Measurements from ENCODE around the gene NUP153. TPM values are rescaled to one million over a fixed set of nuclear protein-coding genes. Genes with fewer than 3 reads are reported as not detected.
"Not testable (repeated sequence)": the region's sequence is repeated elsewhere in the genome, so short reads cannot be mapped to it uniquely, and the experiment has no call there.

The NUP153 gene
- 33.3 and 39.6 TPM in 2 replicates for total RNA-seq (2014; rRNA removed)
- 11.4 TPM for polyA plus RNA-seq (2012)

DNA sequence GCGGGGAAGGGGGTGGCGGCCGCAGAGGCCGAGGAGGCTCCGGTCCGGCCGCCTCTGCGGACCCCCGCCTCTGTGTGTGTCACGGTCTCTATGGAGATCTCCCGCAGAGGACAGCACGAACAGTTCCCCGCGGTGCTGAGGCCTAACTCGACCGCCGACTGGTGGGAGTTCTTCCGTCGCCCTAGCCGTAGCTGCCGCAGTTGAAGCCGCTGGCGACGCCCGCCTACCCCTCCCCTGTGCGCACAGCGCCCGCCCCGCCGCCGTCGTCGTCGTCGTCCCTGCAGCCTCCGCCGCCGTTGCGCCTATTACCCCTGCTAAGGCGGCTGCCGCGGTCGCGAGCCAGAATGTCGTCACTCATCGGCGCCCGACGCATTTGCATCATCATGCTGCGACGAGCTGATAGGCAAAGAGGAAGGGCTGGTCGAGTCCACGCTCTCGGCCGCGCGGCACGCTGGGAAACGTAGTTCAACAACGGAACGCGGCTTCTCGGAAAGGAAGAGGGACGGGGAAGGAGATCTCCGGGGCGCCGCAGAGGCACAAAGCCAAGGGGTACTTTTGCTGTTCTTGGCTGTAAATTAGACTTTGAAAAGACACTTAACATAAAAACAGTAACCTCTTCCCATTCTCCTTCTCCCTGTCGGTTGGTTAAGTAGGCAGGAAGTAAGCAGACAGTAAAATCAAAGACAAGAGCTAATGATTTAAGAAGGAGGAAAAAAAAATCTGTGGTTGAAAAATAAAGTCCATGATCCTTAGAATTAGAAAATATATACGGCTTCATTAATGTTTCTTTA, at the start of gene NUP153:
TSS of gene NUP153 (minus strand) at position 346 of the 791 bp plus-strand sequence. CDS start 538 bp downstream, outside the sequence.
- peak; percentile 98 for DNase-seq (ENCODE audit: low read depth)

DNA sequence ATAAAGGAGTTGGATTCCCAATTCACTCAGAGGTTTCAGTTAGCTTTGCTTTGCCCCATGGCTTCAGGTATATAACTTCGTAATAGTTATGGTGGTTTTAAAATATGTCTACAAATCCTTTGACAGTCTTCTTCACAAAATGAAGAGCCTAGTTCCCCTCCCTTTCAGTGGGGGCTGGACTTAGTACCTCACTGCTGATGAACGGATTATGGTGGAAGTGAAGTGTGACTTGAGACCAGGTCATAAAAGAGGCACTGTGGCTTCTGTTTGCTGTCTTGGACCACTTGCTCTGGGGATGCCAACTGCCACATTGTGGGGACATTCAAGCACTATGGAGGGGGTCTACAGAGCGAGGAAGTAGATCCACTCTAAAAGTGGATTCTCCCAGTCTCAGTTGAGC, 47.5 kb upstream of the NUP153 start:
- DNase-seq (ENCODE audit: low read depth), result no peak

DNA sequence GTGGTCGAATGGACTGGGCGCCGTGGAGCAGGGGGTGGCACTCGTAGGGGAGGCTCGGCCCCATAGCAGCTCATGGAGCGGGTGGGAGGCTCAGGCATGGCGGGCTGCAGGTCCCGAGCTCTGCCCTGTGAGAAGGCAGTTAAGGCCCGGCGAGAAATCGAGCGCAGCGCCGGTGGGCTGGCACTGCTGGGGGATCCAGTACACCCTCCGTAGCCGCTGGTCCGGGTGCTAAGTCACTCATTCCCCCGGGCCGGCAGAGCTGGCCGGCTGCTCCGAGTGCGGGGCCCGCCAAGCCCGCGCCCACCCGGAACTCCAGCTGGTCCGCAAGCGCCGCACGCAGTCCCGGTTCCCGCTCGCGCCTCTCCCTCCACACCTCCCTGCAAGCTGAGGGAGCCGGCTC, 38.6 kb upstream of the NUP153 start:
- not testable (repeated sequence) for DNase-seq (ENCODE audit: low read depth)

DNA sequence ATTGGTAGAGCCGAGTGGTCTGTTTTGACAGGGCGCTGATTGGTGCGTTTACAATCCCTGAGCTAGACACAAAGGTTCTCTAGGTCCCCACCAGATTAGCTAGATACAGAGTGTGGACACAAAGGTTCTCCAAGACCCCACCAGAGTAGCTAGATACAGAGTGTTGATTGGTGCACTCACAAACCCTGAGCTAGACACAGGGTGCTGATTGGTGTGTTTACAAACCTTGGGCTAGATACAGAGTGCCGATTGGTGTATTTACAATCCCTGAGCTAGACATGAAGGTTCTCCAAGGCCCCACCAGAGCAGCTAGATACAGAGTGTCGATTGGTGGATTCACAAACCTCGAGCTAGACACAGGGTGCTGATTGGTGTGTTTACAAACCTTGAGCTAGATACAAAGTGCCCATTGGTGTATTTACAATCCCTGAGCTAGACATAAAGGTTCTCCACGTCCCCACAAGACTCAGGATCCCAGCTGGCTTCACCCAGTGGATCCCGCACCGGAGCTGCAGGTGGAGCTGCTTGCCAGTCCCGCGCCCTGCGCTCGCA, 38.1 kb upstream of the NUP153 start:
- not testable (repeated sequence) for DNase-seq (ENCODE audit: low read depth)

DNA sequence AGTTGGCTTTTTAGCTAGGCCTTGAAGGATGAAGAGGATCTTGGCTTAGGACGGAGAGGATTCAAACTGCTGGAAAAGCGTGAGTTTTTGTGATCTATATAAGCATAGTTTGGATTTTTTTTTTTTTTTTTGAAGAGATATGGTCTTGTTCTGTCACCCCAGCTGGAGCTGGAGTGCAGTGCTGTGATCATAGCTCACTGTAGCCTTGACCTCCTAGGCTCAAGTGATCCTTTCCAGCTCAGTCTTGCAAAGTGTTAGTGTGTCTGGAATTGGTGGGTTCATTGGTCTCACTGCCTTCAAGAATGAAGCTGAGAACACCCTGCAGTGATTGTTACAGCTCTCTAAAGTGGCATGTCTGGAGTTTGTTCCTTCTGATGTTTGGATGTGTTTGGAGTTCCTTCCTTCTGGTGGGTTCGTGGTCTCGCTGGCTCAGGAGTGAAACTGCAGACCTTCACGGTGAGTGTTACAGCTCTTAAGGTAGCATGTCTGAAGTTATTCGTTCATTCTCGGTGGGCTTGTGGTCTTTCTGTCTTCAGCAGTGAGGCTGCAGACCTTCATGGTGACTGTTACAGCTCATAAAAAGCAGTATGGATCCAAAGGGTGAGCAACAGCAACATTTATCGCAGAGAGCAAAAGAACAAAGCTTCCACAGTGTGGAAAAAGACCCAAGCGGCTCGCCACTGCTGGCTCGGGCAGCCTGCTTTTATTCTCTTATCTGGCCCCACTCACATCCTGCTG, 37.5 kb upstream of the NUP153 start:
- no peak for DNase-seq (ENCODE audit: low read depth)

DNA sequence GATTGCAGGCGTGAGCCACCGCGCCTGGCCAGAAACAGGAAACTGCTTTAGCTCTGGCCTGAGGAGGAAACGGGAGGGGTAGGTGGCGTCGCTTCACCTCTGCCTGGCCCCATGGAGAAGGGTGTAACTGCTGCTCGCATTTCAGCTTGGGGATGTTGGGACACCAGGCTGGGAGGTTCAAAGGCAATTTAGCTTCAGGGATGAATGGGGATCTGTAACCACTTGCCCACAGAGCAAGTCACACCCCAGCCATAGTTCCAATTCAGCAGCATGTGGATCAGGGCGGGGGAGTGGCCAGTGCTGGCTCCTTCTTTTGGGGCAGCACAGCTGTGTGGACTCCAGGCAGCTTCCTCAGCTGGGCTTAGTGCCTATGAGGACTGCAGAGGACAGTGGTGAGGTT, 34.8 kb upstream of the NUP153 start:
- no peak for DNase-seq (ENCODE audit: low read depth)

DNA sequence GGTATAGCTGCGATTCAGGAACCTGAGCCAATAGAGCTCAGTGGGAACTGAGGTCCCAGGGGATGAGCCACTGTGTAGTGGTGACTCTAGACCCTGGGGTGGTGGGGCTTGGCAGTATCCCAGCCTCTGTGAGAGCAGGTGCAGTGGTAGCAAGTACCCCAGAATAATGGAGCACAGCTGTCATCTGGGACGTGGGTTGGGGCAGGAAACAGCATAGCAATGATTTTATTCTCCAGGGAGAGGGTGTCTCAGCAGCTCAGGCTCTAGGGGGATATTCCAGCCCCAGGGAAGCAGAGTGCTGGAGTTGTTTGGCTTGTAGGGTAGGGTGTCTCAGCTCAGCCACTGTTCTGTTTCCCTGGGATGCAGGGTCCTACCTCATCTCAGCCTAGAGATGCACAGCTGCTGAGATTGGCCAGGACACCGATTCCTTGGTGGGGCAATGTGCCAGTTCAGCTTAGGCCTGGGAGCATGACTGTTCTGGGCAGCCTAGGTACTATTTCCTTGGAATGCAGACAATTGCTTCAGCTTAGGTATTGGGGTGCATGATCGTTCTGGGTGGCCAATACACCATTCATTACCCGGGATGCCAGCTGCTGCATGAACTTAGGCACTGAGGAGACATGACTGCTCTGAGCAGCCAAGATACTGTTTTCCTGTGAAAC, 34.0 kb upstream of the NUP153 start:
- DNase-seq (ENCODE audit: low read depth), result peak; percentile 40

DNA sequence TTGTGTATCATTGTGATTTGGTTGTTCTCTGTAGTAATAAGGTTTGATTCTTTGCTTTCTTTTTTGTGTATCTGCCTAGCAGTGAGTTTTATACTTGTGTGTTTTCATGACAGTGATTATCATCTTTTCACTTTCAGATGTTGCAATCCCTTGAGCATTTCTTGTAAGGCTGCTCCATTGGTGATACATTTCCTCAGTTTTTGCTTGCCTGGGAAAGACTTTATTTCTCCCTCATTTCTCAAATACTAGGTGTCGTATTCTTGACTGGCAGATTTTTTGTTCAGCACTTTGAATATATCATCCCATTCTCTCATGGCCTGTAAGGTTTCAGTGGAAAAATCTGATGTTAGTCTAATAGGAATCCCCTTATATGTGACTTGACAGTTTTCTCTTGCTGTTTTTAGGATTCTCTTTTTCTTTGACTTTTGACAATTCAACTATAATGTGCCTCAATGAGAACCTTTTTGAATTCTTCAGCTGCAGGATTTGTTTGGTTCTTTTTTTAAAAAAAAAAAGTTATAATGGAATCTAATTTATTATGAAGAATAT, 31.1 kb upstream of the NUP153 start:
- no peak for DNase-seq (ENCODE audit: low read depth)

DNA sequence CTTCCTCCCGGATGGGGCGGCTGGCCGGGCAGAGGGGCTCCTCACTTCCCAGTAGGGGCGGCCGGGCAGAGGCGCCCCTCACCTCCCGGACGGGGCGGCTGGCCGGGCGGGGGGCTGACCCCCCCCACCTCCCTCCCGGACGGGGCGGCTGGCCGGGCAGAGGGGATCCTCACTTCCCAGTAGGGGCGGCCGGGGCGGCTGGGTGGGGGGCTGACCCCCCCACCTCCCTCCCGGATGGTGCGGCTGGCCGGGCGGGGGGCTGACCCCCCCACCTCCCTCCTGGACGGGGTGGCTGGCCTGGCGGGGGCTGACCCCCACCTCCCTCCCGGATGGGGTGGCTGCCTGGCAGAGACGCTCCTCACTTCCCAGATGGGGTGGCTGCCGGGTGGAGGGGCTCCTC, 28.6 kb upstream of the NUP153 start:
- DNase-seq (ENCODE audit: low read depth), result not testable (repeated sequence)

DNA sequence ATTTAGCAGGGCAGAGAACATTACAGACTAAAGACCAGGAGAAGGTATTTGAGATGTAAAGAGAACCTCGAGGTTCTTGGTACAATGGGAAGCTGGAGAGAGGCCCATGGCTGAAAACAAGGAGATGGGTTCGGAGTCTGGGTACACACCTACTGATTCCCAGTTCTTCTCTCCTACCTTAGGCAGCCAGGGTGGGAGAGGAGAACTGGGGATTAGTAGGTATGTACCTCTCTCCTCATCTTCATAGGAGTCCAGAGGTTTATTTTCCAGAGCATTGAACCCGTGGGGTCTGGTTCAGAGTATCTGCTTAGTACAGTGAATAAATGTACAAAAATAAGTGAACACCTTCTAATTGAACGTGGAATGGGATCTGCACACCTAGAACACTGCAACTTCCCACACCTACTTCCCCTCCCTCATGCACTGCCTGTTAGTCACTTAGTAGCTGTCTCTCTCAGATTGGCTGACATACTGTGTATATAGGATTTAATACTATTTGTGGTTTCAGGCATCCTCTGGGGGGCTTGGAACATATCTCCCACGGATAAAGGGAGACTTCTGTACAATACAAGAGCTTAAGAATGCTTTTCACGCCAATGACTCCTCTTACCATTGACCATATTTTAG, 23.5 kb upstream of the NUP153 start:
- no peak for DNase-seq (ENCODE audit: low read depth)

DNA sequence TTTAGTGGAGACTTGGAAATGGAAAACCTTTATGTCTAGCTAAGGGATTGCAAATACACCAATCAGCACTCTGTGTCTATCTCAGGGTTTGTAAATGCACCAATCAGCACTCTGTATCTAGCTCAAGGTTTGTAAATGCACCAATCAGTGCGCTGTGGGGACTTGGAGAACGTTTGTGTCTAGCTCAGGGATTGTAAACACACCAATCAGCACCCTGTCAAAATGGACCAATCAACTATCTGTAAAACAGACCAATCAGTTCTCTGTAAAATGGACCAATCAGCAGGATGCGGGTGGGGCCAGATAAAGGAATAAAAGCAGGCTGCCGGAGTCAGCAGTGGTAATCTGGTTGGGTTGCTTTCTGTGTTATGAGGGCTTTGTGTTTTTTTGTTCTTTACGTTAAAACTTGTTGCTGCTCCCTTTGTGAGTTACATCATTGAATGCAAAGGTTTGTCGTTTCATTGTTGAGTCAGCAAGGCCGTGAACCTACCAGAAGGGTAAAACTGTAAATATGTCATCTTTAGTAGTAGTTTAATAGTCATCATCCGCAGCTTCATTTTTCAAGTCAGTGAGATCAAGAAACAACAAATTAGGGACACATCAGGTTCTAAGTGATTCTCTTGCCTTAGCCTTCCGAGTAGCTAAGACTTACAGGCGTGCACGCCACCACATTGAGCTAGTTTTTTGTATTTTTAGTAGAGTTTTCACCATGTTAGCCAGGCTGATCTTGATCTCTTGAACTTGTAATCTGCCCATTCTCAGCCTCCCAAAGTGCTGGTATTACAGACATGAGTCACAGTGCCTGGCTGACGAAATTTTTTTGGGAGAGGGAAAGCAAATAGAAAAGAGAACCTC, 22.7 kb upstream of the NUP153 start:
- DNase-seq (ENCODE audit: low read depth), result no peak

DNA sequence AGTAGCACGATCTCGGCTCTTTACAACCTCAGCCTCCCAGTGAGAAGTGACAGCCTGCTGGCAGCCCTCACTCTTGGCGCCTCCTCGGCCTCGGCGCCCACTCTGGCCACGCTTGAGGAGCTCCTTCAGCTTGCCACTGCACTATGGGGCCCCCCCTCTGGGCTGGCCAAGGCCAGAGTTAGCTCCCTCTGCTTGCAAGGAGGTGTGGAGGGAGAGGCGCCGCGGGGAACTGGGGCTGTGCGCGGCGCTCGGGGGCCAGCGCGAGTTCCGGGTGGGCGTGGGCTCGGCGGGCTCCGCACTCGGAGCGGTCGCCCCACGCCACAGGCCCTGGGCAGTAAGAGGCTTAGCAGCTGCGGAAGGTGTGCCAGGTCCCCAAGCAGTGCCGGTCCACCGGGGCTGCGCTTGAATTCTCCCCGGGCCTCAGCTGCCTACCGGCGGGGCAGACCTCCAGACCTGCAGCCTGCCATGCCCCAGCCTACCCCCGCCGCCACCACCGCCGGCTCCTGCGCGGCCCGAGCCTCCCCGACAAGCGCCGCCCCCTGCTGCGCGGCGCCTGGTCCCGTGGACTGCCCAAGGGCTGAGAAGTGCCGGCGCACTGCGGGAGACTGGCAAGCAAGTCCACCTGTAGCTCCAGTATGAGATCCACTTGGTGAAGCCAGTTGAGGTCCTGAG, 22.0 kb upstream of the NUP153 start:
- DNase-seq (ENCODE audit: low read depth), result no peak

DNA sequence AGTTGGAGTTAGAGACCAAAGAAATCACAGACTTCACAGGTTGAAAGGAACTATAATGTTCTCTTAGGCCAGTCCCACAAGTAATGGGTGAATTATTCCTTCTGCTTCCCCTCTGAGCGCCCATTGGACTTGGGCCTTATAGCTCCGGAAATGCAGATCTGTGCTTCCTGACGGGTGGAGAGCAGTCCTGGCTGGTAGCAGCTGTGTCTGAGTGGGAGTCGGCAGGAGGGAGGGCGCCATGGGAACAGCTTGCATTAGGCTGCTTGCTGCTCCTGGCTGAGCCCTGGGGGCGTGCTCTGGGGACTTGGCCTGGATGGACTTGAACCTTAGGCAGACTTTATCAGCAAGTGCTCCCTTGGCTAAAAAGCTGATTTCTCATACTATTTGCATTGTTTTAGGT, 18.4 kb upstream of the NUP153 start:
- DNase-seq (ENCODE audit: low read depth), result no peak

DNA sequence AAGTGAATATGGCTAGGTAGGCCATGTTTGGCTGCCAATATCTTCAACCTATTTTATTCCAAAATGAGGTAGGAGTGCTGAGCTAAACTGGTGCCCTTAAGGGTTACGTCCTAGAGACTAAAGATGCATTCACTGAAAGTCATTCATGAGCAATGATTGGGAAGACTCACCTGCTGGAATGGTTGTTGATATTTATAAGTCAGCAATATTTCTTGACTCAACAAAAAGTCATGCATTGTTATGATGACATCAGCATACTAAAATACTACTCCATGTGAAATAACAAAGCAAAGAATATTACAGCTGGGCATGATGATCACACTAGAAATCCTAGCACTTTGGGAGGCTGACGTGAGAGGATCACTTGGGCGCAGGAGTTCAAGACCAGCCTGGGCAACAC, 17.6 kb upstream of the NUP153 start:
- DNase-seq (ENCODE audit: low read depth), result peak; percentile 33

DNA sequence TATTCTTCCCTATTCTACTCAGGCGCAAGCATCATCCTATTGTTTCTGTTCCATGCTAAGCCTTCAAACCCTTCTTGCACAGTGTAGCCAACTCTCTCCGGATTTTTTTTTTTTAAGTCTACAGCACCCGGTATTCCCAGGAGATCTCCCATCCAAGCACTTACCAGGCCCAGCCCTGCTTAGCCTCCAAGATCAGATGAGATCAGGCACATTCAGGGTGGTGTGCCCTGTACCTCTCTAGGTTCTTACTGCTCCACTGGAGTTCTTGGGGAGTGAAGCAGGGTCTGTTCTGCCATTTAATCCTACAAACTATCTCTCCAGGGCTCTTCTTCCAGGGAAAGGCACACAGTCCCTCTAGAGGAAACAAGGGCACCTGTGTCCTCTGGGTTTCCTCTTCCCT, 14.9 kb upstream of the NUP153 start:
- no peak for DNase-seq (ENCODE audit: low read depth)

DNA sequence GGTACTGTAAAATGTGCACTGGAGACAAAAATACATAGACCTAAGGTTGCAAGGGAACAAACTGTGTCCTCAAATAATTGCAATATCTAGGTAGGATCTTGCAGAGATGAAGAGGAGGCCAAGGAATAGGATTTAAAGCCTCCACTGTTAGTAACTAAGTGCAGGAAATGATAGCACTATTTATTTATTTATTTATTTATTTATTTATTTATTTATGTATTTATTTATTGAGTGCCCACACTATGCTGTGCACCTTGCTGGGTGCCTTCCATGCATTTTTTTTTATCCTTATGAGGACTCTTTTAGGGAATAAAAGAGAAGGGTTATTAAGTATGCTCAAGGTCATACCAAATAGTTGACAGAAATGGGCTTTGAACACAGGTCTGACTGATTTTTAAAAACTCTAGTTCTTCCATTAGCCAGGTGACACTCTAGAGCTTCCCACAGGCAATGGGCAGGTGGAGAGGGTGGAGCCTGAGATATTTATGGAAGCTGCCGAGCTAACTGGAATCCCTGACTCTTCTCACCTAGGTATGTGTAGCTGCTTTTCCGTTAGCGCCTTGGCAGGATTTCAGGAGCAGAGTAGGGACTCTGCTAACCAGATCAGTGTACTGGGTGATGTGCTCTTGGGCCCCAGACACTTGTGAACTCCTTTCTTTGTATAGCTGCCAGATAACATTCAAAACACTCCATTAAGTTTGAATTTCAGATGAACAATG, 12.8 kb upstream of the NUP153 start:
- DNase-seq (ENCODE audit: low read depth), result no peak

DNA sequence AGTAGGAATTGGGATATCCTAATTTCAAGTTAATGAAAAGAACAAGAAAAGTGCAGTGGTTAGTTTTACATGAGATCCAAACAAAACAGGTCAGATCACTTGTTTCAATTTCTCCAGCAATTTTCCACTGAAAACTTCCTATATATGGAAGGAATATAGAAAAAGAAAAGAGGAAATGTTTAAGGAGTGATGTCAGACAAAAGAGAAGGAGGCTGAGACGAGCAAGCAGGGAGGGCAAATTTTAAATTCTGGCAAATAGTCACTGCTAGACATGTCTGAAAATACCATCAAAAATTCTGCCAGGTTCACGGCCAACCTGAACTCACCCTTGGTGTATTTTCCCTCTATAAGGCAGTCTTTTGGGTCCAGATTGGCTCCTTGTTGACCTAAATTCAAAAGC, 9.5 kb upstream of the NUP153 start:
- no peak for DNase-seq (ENCODE audit: low read depth)

DNA sequence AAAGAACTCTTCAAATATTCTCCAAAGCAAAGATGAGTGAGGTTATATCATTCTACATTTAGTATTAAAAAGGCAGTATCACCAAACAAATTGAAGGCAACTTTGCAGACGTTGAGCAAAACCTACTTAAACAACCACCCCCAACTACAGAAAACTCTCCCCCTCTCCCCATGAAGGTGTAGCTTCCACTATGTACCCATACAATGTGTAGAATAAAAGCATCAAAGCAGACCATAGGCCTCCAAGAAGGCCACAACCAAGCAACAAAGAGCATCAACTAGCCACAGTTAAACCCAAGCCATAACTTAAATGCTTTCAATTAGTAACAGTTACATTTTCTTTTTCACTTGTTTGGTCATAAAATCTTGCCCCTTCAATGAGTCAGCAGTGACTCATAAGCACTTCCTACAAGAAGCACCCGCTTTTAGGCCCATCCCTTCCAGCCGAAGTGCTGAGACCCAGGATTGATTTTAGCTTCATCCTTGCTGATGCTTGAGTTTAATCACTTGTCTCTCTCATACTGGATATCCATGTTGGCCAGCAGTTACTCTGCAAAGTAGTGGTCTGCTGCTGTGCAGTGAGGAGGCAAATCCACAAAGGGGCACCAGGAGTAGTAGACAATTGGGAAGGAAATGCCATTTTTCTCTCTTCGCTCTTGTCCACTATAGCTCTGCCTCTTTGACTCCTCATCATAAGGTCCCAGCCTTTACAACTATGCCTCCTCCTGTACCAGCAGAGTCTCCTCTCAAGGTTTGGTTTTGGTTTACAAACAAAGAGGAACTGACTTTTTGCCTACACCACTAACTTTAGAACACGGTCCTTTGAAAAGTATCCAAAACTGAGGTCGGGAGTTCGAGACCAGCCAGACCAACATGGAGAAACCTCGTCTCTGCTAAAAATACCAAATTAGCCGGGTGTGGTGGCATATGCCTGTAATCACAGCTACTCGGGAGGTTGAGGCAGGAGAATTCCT, 8.4 kb upstream of the NUP153 start:
- DNase-seq (ENCODE audit: low read depth), result peak; percentile 90
